DMS53 (cell line): ENCODE measurements around the gene HYKK.
A peak's percentile ranks its signal among the peaks of the same experiment; 100 is the strongest.
"Not testable (repeated sequence)": the region's sequence is repeated elsewhere in the genome, so short reads cannot be mapped to it uniquely, and the experiment has no call there.

ENCODE experiments used
- DNase-seq: peaks from one replicate; lab custom pipeline; 2025; lab: John Stamatoyannopoulos, UW

The HYKK gene

DNA sequence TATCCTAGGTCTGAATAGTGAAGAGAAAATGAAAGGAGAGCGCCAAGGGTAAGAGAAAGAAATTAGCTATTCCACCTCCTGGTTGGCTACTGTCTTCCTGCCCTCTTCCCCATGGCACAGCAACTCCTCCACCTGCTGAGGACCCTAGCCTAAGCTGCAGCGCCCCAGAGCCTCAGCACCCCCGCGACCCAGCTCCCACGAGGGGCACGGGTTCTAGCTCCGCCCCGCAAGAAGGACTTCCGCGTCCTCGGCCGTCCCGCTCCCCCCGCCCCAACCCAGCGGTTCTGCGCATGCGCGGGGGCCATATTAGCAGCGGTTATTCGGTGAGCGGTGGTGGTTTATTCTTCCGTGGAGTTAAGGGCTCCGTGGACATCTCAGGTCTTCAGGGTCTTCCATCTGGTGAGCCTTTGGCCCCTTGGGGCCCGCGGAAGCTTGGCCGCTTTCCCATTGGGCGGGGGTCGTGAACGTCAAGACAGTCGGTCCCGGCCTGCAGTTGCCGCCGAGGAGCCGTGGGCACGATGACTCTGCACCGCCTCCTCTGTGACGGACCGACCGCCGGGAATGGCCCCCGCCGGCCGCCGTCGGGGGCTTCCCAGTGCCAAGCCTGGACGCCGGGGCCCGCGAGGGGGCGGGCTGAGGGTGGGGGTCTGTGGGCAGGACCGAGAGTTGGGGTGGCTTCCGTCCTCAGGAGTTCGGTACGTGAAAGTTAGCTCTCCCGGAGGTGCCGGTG is 32.9 kb downstream of the HYKK start, which contains the start of gene PSMA4:
PSMA4 (plus strand) TSS at position 304 of the 730 bp plus-strand sequence. CDS start 1,484 bp downstream, outside the sequence.
- peak; percentile 88 for DNase-seq

DNA sequence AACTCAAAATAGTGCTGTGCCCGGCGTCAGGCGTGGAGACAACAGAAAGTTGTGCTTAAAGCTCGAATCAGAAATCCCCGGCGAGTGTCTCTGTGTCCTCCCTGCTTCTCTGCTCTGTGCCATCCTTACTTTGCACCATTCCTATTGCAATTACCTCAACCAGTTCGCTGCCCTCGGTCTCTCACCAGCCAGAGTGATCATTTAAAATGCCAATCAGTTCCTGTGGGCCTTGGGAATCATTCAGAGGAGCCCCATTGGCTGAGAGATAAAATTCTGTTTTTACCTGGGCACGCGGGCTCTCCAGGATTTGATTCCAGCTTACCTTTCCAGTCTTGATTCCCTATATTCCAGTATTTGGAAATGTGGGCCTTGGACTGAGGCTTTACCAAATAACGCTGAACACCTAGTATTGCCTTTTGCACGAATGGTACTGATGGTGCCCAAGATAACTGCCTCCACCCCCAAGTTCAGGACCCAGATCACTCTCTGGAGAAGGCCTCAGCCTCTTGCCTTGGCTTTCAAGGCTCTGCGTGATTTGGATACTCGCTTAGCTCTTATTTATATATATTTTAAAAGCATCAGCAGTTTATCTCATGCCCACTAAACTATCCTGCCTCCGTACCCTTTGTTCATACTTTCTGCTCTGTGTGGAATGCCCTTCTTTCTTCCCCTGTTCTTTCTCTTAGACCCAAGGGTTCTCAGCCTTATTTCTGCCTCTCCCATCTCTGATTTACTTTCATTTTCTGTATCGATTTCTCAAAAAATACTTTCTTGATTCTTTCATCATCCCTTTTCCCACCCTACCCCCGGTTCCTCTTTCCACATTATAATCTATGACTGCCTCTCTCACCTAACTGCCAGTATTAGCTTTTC is 33.7 kb downstream of the HYKK start:
- no peak for DNase-seq

DNA sequence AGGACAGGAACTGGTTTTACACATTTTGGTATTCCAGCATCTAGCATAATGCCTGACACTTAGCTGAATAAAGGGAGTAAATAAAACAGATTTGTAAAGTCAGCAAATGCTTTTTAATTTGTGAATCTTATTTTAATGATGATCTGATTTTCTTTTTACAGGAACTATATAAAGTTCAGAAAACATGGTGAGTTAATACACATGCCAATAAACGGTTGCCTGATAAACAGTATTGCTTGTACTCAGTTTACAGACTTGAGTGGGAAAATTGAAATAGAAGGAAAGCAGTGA is 34.3 kb downstream of the HYKK start:
- no peak for DNase-seq

DNA sequence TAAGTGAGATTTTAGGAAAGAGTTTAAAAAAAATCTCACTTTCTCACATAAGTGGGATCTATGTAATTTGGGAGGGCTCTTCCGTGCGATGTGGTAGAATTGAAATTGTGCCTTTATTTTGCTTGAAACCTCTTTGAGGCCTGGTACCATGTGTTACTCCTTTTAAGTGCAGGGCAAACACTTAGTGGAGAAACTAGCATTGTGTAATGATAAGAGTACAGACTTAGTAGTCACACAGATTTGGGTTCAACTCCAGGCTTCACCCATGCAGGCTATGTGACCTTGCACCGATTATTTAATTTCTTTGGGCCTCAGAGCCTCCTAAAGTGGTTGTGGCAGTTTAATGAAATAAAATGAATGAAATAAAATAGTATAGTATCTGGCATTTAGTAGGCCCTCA is 35.3 kb downstream of the HYKK start:
- DNase-seq = no peak

DNA sequence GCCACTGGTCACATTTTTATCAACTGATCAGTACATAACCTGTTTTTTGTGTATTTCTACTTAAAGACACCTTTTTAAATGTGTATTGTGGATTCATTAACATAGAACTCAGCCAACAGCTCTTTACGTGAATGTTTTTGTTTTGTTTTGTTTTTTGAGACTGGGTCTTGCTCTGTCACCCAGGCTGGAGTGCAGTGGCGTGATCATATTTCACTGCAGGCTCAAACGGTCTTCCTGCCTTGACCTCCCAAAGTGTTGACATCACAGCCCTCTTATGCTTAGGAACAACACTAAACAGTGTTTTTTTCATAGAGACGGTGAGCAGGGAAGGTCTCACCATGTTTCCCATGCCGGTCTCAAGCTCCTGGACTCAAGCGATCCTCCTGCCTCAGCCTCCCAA is 42.8 kb downstream of the HYKK start:
- DNase-seq = no peak

DNA sequence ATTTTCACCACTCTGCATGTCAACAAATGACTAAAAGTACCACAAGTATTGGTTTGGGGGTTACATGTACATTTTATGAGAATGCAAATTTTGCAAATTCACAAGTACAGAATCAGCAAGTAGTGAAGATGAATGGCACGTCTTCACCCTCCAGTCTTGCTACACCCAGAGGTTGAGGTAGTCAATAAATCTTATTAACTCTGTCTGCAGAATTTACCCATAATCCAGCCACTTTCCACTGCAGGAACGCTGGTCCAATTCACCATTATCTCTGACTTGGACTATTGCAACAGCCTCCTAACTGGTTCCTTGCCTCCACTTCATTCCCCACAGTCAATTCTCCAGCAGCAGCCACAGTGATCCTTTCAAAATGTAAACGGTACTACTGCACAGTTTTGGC is 43.4 kb downstream of the HYKK start:
- DNase-seq = no peak

DNA sequence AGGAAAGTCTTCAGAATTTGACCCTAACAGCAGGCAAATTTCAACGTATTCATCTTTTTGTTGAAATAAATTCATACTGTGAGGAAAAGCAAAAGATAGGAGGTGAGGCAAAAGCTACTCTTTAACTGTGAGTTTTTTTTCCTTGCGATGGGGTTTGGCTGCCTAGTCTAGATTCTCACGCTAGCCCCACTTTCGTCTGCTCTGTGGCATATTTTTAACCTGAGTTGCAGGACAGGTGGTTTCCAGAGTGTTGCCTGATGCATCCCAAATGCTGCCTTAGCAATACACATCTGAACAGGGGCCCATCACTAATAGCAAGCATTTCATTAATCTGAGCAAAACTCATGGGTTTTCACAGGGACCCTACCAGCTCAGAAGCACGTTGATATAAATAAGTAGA is 44.5 kb downstream of the HYKK start:
- no peak for DNase-seq

DNA sequence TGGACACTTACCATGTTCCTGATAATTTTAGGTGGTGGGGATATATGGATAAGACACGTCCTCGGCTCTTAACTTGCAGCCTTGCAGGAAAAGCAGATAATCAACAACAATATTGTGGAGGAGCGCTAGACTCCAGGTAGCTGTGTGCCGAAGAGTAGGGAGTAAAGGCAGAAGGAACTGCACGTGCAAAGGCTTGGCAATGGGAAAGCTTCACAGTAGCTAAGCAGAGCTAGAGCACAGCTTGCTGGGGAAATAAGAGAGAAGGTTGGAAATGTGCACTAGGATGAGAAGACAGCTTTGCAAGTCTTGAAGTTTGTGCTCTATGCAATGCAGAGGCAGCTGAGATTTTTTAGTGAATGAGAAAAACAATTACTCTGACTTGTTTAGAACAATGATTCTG is 45.2 kb downstream of the HYKK start:
- DNase-seq = no peak

DNA sequence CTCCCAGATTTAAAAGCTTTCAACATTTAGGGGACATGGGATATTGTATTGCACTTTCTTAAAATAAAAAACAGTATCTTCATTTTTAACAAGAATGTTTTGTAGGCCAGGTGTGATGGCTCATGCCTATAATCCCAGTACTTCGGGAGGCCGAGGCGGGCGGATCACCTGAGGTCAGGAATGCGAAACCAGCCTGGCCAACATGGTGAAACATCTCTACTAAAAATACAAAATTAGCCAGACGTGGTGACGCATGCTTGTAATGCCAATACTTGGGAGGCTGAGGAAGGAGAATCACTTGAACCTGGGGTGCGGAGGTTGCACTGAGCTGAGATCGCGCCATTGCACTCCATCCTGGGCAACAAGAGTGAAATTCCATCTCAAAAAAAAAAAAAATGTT is 52.8 kb downstream of the HYKK start:
- DNase-seq = not testable (repeated sequence)

DNA sequence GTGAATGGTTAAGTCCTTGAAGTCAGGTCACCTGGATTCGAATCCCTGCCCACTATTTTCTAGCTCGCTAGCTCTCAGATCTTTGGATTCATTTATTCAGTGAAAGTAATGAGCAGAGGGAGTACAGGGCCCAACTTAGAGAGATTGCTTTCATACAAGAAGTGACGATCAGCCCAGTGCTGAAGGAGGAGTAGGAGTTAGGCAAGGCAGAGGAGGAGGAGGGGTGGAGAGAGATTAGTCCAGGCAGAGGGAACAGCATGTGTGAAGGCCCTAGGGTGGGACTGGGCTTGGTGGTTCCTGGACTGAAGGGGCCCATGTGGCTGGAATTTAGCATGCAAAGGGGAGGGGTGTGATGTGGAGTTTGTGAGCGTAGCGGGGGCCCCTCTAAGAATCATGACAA is 54.1 kb downstream of the HYKK start:
- no peak for DNase-seq

DNA sequence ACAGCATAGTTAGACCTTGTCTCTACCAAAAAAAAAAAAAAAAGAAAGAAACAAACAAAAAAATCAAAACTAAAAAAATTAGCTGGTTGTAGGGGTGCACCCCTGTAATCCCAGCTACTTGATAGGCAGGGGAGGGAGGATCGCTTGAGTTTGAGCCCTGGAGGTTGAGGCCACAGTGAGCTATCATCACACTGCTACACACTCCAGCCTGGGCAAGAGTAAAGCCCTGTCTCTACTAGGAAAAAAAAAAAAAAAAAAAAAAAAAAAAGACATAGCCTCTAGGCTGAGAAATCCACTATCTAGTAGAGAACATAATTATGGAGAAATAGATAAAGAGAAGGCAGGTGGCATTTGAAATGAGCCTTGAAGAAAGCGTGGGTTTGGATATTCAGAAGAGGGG is 55.7 kb downstream of the HYKK start:
- DNase-seq = no peak

DNA sequence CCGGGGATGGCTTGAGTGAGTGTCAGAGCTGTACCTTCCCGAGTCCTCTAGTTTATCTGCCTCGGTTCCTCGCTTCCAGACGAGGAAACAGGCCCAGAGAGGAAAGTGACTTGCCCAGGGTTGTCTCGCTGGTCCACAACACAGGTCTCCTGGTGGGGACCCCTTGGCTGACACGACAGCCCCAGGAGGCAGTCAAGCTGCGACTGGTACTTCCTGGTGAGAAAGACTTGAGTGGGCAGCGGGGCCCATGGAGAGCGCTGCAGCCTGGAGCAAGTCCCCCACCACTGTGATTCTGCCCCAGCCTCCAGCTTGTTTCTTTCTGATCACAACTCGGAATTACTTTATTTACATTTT is 57.3 kb downstream of the HYKK start:
- peak; percentile 21 for DNase-seq

DNA sequence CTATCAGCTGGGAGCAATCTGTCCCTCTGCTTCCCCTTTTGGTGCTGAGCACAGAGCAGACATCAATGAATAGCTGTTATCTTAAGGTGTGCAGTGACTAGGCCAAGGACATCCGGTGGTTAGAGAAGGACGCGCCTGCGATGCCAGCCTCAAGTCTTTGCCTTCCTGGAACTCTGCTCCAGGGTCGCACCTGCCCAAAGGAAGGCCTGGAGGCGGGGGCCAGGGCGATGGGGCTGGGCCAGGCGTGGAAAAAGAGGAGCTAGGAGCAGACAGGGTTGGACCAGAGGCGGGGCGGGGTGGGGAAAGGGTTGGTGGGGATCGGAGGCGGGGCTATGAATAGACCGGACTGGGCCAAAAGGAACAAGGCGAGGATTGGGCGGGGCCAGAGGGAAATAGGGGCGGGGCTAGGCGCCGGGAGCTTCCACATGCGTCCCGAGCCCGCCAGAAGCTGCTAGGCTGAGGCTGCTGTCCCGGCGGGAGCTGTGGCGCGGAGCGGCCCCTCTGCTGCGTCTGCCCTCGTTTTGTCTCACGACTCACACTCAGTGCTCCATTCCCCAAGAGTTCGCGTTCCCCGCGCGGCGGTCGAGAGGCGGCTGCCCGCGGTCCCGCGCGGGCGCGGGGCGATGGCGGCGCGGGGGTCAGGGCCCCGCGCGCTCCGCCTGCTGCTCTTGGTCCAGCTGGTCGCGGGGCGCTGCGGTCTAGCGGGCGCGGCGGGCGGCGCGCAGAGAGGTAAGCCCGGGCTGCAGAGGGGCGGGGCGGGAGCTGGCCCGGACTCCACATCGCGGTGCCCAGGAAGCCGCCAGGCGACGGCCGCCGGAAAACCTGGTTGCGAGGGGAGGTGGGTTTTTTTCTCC is 57.9 kb downstream of the HYKK start, which contains the start of gene CHRNA5:
CHRNA5 (plus strand) TSS at position 424 of the 854 bp plus-strand sequence; CDS start at position 624, 200 bp downstream.
- DNase-seq = peak; percentile 94

DNA sequence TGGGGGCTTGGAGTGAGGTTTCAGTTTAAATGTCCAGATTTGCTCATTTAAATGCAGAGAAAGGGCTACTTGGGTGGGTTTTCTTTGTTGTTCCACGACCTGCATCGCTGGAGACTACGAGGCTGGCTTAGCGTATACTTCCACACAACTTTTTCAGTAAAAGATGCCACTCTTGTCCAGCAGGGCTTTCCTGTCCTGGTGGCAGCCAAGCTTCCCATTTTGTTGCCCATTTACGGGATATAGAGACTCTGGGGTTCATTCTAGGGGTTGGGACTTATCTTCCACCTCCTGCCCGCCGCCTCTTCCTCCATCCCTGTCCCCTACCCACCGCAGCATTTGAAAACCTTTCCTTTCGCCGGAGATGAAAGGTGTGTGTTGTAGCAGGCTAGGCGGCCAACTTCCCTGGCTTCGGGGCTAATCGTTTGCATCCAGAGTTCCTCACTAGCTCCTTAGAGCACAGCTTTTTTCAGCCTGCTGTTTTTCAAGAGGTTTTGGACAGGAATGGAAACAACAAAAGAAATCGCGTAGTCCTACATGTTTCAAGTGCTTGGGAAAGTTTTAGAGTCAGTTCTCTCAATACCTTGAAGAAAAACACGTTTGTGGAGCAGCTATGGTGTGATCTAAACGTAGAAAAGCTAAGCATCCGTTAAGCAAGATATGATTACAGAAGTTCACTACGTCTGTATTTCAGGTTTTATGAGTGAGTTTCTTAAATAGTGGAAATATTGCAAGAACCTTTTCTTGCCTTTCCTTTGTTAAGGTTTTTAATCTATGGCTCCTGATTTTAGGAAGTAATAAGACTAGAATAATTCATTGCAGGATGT is 58.8 kb downstream of the HYKK start:
- peak; percentile 72 for DNase-seq

DNA sequence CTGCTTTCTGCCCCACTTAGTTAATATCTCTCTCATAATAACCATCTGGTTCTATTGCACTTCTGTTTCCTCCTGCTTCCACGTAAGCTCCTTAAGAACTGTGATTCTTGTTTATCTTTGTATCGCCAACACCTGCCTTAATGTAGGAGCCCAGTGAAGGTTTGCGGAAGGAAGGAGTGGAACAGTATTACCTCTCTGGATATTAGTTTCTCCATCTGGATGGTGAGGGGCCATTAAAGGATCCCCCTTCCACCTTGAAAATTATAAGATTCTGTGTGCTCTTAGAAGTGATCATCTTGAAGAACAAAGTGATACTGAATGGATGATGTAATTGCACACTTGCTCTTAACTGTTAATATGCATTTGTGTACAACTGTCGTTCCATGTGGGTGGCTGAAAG is 60.2 kb downstream of the HYKK start:
- DNase-seq = no peak

DNA sequence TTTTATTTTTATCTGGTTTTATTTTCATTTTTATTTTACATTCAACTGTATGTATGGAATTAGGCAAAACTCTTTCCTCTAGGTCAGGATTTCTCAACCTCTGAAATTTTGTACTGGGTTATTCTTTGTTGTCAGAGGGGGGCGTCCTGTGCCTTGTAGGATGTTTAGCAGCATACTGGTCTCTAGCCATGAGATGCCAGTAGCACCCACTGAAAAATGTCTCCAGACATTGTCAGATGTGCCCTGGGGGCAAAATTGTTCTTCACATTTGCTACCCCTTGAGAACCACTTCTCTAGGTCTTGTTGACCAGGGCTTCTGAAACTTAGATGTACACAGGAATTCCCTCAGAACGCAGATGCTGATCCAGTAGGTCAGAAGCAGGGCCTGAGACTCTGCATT is 63.3 kb downstream of the HYKK start:
- no peak for DNase-seq

DNA sequence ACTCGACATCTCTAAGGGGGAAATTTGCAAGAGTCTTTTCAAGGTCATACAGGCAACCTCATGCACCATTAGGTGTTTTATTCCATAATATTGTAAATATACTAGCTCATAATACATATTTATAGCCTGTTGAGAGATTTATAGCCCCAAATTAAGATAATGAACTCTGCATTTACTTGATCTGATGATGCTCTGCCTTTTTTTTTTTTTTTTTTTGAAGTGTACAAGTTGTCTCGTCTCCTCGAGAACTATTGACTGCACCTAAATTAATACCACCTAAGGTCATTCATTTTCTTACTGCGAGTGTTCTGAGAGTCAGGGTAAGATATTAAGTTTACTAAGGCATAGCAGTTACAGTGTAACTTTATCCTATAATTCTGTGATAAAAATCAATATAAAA is 64.0 kb downstream of the HYKK start:
- no peak for DNase-seq

DNA sequence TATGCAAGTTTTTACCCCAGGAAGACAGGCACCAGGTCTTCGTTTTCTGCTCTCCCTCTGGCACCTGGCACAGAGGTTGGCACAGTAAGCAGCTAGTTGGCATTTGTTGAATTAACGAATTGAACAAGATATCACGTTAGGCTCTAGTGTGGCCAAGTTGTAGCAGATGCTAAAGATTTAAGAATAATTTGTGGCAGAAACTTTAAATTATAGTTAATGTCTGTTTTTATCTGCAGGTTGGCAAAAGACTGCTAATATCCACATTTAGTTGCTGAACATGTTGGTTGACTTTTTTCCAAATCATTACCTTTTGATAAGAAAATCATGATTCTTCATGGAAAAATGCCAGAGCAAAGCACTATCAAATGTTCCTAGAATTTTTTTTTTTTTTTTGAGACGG is 66.0 kb downstream of the HYKK start:
- DNase-seq = no peak

DNA sequence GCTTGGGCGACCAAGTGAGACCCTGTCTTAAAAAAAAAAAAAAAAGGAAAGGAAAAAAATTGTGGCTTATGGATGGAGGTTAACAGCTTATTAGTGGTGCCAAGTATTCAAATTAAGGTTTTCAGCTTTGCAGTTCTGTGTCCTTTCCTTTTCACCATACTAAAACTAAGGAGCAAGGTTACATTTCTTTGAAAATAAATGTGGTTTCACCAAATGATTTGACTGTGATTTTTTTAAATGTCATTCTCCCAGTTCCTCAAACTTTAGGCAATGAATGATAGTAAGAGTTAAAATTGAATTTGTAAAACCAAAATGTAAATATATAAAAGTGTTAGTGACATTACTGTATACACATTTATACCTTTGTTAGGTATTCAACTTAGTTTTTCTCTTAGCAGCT is 67.6 kb downstream of the HYKK start:
- DNase-seq = no peak
